HL-60 (cell line): Measurements from ENCODE around the gene GNAL.

Experiments used
- POLR2AphosphoS5 ChIP-seq: IDR thresholded peaks from 2 replicates; pipeline ENCODE4 v1.6.1; 2012; ENCODE audit warnings: low read depth
- REST ChIP-seq: IDR thresholded peaks from 2 replicates; pipeline ENCODE4 v1.6.1; 2012; ENCODE audit warnings: low read depth; ENCODE audit not compliant: insufficient replicate concordance
- TF ChIP-seq, protein P1 (sequence below): IDR thresholded peaks from one replicate; pipeline ENCODE4 v1.5.1; 2011; ENCODE audit warnings: low read length, control low read depth, inconsistent platforms; ENCODE audit not compliant: insufficient read depth

DNA sequence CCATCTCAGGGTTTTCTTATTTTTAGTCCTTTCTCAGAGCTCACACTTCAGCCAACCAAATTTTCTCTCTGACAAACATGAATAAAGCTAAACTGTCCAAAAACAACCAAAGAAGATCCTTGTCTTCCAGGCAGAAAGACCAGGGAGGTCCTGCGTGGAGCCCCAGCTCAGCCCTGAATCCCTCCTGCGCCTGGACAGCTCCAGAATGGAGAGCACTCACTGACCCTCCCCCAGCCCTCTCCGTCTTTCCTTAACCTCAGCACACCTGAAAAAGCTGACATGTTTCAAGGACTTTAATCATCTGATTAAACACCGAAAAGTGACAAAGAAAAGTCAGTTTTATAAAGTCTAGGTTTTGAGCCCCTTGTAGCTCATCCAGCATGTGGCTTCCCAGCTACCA lies 22.9 kb upstream of the GNAL start:
- TF ChIP-seq, protein P1, sequence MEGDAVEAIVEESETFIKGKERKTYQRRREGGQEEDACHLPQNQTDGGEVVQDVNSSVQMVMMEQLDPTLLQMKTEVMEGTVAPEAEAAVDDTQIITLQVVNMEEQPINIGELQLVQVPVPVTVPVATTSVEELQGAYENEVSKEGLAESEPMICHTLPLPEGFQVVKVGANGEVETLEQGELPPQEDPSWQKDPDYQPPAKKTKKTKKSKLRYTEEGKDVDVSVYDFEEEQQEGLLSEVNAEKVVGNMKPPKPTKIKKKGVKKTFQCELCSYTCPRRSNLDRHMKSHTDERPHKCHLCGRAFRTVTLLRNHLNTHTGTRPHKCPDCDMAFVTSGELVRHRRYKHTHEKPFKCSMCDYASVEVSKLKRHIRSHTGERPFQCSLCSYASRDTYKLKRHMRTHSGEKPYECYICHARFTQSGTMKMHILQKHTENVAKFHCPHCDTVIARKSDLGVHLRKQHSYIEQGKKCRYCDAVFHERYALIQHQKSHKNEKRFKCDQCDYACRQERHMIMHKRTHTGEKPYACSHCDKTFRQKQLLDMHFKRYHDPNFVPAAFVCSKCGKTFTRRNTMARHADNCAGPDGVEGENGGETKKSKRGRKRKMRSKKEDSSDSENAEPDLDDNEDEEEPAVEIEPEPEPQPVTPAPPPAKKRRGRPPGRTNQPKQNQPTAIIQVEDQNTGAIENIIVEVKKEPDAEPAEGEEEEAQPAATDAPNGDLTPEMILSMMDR, result no peak
- TF ChIP-seq REST (no peak), POLR2AphosphoS5 (no peak)
